Stimulated activated CD8-positive, alpha-beta memory T cell treated with anti-CD3 and anti-CD28 coated beads, Interleukin-15, amount 100 ng/mL, for 24 hours (primary cell): Measurements from ENCODE around the gene CHST6.
"Not testable (repeated sequence)": the region's sequence is repeated elsewhere in the genome, so short reads cannot be mapped to it uniquely, and the experiment has no call there.

Experiments
- DNase-seq: peaks from one replicate; pipeline ENCODE4 v3.0.0-alpha.2; 2020; ENCODE audit warnings: low read depth

CHST6 gene

DNA sequence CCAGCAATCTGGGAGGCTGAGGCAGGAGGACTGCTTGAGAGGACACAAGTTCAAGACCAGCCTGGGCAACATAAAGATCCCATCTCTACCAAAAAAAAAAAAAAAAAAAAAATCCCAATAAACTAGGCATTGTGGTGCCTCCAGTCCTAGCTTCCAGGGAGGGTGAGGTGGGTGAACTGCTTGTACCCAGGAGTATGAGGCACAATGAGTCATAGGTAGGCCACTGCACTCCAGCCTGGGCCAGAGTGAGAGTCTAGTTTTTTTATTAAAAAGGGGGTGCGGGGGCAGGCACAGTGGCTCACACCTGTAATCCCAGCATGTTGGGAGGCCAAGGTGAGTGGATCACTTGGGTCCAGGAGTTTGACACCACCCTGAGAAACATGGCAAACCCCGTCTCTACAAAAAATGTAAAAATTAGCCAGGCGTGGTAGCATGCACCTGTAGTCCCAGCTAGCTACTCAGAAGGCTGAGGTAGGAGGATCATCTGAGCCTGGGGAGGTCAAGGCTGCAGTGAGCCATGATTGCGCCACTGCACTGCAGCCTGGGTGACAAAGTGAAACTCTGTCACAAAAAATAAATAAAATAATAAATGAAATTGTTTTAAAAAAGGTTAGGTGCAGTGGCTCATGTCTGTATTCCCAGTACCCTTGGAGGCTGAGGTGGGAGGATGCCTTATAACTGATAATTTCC is 7.8 kb upstream of the CHST6 start:
- no peak for DNase-seq

DNA sequence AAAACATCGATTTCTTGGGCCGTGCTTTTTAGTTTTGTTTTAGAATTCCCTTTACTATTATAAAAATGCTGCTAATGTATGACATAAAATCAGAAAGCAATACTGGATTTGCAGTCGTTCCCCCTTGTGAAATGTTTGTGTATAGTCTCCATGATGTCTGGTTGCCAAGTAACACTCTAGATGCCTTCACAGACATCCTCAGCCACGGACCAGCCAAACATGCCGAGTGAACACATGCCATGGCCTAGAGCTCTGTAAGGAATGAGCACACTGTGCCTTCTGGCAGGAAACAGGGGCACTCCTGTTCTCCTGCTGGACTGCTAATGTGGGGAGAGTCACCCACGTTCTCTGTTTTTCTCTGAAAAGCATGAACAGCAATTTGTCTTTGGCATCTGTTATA is 6.6 kb upstream of the CHST6 start:
- DNase-seq, result not testable (repeated sequence)

DNA sequence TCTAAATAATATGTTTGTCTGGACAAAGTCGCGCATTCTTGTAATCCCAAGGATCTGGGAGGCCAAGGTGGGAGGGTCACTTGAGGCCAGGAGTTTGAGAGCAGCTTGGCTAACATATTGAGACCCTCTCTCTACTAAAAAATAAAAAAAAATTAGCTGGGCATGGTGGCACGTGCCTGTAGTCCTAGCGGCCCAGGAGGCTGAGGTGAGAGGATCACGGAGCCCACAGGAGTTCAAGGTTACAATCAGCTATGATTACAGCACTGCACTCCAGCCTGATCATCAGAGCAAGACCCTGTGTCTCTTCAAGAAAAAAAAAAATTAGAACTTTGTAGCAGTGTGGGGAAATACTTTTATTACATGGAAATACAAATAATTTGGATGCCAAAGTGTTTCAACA is 6.1 kb upstream of the CHST6 start:
- no peak for DNase-seq

DNA sequence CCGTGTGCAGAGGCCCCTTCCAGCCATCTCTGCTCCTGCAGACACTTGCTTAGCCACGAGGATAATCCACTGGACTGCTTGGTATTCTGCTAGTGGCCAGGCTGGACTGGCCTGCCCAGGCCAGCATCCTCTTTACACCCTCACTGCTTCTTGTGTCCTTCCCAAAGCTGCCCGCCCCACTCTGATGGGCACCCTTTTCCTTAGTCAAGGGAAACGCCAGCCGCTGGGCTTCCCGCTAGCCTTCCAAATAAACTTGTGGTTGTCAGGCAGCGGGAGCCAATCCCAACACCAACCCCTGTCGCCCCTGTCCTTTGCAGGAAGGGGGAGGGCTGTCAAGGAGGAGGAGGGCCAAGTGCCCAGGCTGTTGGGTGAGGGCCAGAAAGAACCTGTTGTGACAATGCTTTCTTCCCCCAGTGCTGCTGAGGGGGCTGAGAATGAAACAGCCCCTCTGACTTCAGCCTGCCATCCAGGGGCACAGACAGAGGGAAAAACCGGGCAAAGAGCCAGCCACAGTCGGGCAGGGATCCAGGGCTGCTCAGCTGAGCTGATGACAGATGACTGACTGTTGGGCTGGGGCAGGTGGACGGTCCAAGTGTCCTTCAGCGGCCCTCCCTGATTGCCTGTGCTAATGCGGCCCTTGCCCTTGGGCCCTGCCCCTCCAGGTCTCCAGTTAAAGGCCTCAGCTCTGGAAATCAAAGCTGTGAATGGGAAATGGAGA is 3.5 kb upstream of the CHST6 start:
- not testable (repeated sequence) for DNase-seq

DNA sequence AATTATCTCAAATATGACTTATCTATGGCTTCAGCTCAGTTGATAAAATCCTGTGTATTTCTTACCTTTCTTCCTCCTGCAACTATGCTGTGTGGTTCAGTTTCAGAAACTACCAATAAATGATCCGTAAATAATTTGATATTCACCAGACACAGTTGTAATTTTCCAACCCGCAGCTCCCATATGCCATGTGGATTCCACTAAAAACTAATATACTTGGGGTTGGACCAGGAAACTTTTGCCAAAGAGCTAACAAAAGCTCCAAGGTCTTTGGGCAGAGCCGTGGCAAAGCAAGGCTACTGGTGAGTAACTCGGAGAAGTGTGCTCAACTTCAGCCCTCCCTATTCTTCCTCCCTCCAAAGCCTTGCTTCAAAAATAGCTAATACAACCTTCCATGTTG is 2.3 kb upstream of the CHST6 start:
- no peak for DNase-seq

DNA sequence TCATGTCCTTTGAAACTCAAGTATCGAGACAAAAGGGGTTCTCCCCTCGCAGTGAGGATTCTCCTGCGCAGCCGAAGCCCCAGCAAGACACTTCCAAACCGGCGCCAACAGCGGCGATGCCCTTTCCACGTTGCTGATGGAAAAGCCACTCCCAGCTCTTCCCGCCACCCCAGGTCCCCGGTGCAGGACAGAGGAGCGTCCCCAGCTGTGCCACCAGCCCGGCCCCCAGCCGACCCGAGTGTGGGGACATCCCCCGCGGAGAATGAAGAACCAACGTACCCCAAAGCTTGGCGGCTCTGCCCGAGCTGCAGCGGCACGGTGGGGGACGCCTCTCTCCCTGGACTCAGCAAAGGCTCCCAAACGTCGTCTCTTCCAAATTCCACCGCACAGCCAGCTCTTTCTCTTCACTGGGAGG is 573 bp downstream of the CHST6 start:
- DNase-seq, result no peak

DNA sequence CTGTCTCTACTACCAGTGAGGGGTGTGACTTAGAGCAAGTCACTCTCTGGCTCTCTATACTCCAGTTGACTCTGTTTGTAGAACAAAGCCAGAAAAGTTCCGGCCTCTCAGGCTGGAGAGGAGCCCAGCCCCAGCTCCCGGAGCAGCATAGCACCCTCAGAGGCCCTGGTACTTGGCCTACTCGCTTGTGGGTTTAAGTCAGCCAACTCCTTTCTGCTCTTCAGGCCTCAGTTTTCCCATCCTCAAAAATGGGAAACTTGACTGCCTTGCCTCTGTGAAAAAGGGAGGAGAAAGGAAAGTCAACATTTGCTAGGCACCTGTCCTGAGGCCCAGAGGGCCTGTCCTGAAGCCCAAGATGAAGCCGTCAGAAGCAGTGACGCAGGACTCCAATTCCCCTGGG is 1.1 kb downstream of the CHST6 start:
- DNase-seq, result no peak

DNA sequence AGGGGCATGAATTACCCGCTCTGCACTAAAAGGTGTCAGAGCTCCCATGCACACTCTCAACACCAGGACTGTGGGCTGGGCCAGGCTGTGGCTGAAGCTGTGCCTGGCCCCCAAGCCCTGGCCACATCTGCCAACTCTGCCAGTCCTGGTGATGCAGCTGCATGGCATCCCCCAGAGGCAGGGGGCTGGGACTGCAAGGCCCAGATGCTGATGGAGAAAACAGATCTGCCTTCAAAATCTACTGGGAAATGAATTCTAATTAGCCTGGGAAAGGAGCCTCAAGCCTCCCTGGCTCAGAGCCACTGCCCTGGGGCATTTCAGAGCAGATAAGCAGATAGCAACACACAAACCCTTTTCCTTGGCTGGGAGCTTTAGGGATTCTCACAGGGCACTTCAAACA is 3.4 kb downstream of the CHST6 start:
- no peak for DNase-seq

DNA sequence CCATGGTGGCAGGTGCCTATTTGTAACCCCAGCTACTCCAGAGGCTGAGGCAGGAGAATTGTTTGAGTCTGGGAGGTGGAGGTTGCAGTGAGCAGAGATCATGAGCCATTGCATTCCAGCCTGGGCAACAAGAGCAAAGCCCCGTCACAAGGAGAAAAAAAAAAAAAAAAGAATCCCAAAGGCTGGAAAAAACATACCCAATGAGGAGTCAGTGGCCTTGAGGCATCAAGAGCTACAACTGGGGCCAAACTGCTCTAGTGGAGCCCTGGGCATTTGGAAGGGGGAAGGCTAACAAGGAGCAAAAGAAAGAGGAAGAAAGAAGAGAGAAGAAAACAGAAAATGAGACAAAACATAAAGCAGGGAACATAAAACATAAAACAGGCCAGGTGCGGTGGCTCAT is 6.9 kb downstream of the CHST6 start:
- no peak for DNase-seq

DNA sequence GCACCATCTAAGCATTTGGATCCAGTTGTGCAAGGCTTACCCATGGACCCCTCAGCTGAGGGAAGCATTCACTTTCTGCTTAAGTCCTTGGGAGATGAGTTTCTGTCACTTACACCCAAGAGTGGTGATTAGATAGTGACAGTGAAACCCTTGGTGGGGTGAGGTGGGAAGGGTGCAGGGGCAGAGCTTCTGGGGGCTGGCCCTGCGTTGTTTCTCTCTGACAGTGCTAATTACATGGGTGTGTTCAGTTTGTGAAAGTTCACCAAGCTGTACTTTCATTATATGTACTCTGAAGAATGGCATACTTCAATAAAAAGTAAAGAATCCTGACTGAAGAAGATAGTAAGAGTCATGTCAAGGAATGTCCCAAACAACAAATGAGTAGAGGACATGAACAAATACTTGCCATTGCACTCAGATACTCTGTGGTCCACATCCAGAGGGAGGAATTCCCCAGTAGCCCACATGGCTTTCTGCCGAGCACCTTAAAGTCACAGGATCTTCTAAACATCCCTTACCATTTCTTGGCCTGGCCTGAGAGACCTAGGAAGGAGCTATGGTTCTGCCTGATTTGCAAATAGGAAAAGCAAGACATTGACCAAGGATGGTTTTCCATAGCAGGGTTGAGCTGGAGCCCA is 8.4 kb downstream of the CHST6 start:
- DNase-seq, result no peak

DNA sequence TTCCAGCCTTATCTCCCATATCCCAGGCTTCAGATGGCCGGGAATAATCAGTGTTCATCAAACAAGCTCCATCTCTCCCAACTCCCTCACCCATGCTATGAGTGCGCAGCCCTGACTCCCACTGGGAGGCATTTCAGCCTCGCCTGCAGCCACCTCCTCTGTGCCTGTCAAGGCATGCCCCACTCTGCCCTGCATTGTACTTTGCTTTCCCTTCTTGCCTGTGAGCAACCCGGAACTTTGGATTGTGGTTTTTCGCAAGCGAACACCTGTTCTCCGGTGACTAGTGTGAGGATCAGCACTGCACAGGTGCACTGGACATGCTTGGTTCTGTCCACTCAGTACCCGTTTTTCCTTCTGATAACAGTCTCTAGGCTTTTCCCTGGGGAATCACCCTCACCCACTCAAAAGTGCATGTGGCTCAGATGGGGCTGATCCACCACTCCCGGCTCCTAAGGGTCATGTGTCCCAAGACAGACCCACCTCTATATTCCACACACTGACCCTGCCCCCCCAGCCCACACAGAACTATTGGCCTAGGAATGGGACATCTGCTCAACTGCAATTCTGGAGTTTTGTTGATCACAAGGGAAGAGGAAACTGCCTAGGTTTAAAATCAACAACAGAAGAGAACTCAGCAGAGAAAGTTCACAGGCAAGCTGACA is 9.1 kb downstream of the CHST6 start:
- DNase-seq, result no peak

DNA sequence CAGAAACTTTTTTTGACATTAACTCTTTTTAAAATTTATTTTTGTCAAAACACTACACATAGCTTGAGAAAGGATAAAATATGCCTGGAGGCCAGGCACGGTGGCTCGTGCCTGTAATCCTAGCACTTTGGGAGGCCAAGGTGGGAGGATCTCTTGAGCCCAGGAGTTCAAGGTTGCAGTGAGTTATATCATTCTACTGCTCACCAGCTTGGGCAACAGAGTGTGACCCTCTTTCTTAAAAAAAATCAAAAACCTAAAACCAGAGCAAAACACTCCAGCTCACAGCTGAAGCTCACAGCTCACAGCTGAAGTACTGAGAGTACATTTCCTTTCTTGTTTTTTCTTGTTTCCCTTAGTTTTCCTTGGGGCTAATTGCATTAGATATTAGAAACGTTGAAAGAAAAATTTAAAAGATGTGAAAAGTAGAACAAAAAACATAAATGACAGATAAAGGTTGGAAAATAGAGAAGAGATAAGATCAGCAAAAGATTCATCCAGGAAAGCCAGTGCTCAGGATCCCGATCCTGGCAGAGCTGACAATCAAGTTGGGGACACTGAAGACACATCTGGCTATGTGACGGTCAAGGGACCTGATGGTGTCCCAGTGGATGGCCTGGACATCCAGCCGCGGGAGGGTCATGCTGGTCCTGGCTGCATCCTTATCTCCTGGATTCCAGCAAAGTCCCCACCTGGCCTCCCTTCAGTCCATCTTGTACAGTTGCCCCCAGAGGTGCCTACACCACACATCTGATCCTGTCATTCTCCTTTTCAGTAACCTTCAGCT is 9.8 kb downstream of the CHST6 start:
- DNase-seq, result no peak

DNA sequence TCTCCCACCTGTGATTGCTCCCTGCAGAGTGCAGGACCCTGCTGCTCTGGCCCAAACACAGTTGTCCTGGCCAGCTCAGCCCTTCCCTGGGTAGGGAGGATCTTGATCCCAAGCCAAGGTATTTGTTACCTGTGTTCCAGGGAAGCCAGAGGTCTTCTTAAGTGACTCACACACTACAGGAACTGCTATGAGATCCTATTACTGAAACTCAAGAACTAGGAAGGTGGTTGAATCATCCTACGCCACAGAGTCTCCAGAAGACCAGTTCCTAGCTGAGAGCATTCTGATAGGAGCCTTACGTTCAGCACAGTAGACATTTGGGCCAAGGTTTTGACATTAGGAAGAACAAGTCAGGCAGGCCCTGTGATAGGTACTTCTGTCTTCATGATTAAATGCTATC is 12.0 kb downstream of the CHST6 start:
- DNase-seq, result no peak

DNA sequence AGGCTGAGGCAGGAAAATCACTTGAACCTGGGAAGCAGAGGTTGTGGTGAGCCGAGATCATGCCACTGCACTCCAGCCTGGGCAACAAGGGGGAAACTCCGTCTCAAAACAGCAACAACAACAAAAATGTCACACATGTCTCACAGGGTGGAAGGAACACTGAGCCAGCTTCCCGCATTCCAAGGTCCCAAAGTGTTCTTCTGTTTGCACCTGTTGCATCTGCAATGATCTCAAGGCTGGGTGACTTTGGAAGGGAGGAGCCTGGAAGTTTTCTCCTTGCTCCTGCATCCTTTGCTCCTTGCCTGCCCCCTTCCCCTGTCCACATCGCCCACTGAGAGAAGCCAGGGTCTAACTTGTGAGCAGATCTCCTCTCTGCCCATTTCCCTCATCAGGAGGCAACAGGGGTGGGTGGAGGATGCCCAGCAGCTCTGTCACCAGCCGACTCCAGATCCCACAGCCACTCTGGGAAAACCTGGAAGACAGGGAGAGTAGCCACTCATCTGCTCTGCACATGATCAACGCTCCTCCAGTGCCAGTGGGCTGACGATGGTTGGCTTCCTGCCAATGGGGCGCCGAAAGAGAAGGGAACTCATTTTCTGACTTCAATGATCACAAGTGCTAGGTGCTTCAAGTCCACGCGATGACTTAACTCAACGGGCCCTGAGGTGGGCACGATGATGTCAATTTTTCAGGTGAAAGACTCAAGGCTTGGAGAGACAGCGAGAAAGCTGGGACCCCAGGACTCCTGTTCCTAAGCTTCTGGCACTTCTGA is 12.6 kb downstream of the CHST6 start:
- no peak for DNase-seq

DNA sequence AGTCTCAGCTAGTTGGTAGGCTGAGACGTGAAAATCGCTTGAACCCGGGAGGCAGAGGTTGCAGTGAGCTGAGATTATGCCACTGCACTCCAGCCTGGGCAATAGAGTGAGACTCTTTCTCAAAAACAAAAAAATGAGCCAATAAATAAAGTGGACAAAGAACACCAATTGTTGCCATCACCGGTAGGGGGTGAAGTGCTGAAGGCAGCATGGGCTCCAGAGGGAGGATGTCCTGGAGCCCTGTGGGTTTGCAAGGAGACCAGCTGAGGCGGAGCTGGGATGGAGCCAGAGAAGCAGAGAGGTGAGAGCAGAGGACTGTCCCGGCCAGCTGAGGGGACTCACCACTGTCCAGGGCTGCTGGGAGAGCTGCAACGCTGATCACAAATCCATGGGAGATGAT is 13.8 kb downstream of the CHST6 start:
- DNase-seq, result no peak

DNA sequence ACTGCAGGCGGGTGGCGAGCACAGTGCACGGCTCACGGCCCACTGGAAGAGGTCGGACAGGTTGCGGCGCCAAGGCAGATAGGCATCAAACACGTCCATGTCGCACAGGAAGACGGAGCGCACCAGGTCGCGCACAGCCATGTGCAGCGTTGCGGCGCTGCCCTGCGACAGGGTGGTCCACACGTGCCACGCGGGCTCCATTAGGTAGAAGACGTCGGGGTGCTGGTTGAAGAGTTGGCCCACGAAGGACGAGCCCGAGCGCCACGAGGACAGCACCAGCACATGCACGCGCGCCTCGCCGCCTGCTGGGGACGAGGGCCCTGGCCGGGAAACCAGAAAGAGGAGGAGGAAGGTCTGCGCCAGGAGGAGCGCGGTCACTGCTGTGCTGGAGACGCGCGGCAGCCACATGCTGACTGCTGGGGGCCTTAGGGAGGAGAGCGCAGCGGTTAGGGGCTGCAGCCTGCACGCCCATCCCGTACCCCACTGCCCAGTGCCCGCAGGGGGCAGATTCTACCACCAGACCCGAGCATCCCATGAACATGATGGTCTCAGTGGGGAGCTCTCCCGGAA is 15.7 kb downstream of the CHST6 start:
- DNase-seq, result no peak

DNA sequence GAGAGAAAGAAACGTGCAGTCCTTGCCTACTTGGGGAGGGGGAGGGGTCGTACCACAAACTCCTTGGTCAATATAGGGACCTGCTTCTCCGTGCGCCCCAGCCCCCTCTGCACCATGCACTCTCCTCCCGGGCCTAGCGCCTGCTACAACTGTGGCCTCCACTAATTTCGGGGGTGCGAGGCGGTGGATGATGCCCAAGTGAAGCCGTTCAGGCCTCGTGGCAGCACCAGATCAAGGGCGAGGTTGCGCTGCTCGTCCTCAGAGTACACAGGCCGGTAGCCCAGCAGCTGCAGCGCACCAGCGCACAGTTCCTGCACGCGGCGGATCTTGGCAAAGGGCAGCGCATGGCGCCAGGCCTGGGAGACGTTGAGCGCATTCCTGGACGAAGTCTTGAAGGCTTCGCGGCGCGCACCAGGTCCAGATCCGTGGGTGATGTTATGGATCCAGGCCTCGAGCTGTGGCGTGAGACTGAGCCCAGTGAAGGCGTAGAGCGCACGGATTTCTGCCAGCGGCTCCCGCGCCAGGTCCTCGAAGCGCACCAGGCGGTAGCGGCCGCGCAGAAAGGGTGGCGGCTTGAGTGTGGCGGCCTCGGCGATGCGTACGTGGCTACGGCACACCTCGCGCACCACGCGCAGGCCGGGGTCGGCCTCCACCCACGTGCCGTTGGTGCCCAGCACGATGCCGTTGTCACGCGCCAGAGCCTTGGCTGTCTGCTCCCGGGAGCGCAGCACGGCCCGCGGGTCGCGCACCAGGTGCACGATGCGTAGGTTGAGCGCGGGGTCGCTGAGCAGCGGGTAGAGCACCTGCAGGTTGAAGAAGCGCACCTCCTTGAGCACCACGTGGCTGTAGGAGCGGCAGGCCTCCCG is 16.5 kb downstream of the CHST6 start:
- no peak for DNase-seq

DNA sequence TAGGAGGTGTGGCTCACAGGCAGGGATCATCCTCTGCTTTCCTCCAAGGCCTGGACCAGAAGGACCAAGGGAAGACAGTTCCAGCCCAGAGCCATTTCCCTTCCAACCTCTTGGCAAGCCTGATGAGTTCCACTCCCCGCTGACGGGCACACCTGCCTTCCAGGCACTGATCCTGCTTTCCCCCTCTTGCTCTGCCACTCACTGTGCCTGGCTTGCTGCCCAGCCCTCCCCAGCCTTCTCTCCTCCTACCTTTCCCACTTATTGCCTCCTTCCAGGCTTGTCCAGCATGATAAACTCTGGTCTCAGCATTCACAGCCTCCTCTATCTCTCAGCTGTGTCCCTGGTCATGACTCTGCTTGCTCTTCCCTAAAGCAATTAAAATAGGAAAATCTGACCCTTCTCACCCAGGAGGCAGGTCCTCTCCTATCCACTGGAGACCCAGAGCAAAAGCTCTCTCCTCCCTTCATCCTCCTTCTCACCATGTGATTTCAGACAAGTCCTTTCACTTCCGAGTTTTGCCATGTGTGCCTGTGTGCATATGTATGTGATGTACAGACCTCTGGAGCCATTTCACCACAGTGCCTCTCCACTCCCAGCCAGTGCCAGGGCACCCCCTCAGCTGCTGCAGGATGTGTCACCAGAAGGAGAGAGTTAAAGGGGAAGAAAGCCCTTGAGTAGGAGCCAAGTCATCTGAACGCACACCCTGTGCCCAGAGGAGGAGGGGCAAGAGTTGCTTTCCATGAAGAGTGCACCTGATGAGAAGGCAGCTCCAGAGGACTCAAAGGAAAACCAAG is 17.4 kb downstream of the CHST6 start:
- no peak for DNase-seq

DNA sequence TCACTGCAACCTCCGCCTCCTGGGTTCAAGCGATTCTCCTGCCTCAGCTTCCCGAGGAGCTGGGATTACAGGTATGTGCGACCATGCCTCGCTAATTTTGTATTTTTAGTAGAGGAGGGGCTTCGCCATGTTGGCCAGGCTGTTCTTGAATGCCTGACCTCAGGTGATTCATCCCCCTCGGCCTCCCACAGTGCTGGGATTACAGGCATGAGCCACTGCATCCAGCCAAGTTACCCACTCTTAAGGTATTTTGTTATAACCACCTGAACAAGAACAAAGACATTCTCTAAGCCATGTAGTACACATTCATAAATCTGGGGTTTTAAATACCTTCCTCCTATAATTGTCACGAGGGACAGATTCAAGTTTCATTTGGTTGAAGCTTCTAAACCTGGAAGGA is 18.4 kb downstream of the CHST6 start:
- no peak for DNase-seq
